ENCODE measurements around the gene GDF7.

GDF7 gene

DNA sequence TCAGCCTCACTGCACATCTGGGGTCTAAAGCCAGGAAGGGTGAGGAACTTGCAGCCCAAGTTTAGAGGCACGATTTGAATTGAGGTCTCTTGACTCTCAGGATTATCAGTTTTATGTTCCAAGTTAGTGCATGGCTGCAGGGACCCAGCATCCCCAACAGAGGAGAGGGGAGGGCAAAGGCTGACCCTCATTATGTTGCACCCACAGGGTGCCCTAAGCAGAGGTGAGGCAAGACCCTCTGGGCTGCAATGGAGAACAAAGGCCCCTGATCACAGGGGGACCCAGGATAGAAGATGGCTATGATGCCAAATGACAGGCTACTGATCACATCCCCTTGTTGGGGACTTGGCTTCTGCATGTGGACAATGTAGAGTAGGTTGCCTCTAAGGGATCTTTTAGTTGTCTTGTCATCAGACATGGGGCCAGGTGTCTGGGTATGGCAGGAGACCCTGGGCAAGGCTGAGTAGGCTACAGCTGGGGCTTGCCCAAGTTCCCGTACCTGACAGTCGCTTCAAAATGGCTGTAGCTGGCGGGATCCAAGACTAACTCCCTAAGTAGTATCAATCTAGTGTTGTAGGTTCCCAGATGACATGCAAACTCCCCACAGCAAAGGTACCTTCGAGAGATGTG is 4.5 kb upstream of the GDF7 start:
- no peak for DNase-seq

DNA sequence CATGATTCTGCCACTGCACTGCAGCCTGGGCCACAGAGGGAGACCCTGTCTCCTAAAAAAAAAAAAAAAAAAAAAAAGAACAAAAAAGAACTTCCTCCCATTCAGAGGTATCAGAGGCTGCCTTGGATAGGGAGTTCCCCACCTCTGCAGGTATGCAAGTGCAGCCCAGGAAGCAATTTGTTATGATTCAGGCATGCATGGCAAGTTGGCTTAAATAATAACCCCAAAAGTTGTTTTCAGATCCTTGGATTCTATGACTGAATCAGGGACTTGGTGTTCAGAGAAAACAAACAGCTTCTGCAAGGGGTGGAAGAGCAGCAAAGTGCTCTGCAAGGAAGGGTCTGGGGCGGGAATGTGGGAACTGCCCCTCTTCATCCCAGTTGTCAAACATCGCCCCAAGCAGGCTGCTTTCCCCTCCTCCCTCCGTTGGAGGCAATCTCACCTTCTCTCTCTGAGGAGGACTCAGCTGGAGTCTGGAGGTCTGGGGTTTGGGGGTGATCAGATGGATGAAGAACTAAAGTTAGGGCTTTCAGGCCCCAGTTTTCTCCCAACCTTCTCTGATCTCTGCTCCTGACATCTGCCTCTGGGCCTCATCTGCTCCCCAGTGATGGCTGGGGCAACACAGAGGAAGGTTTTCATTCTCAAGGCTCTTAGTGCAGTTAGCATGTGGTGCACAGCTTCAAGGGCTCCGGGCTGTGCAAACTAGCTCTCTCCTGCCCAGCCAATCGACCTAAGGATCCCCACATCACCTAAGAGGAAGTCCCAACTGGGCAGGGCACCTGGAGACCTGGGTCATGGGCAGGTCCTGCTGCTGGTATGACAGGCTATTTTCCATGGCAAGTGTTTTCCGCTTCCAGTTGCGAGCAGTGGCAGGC is 3.5 kb upstream of the GDF7 start:
- DNase-seq, result no peak

DNA sequence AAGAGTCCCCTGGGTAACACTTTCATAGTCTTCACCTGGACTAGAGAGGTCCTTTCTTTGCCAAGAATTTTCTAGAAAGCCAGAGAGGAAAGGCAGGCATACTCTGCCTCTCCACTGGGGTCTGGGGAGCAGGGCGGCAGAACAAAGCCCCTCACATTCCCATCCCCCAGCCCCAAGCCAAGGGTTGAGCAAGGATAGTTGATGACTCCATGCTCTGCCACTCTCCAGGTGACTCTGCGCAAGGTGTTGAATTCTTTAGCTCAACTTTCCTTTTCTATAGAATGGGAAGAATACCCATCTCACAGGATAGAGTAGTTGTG is 2.9 kb upstream of the GDF7 start:
- no peak for DNase-seq

DNA sequence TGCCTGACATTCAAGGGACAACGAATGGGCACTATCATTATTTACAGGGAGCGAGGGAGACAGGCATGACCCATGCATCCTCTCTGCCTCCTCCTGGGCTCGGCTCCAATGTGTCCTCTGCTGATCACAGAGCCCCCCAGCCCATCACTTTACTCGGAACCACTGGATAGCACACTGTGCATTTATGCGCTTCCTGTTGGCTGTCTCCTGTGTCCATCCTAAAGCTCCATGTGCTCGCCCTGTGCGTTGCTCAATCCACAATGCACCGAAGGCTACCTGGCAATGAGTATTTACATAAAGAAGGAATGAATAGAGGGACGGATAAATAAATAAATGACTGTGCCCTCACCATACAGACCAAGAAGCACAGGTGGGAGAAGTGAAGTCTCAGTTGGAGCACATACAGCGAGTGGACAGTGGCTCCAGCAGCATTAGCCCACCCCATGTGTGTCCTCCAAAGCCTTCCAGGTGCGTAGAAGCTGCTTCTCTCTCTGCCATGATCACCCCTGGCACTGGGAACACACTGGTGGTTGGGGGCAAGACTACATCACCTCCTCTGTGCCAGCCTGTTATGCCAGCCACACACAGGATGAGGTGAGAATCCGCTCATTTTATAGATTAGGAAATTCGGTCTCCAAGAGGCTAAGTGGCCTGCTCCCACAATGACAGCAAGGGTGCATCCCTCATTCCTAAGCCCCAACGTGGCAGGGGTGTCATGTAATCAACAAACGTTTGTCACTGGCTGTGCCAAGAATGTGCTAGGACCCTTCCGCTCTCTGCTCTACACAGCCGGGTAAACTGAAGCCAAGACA is 2.3 kb upstream of the GDF7 start:
- DNase-seq, result no peak

DNA sequence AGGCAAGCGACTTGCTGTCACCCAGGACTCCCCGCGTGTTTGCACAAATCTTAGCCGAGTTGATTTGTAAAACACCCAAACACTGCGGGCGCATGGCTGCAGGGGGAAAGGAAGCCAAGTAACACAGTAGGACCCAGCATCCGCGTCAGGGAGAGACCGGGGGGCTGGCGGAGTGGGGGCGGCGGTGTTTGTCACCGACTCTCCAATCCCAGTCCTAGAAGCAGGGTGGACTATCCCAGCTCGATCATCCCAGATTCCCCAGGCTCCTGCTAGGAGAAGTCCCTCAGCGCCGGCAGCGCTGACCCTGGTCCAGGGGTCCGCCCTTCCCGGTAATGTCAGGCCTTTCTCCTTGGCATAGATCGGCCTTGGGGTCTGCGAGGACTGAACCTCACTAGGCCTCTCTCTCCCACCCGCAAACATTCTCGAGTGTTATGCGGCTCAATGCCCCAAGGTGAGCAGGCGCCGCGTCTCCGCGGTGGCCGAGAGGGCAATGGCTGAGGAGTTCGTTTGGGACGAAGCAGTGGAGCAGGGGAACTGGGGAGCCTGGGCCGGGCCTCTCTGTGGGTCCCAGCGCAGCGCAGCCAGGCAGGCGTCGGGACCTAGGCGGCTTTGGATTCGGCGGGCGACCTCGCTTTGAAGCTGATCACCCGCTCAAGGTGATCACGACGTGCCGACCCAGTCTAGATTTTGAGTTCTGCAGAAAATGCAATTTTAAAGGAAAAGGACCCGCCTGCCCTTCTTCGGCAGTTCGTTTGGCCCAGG is 1.5 kb upstream of the GDF7 start:
- DNase-seq, result no peak

DNA sequence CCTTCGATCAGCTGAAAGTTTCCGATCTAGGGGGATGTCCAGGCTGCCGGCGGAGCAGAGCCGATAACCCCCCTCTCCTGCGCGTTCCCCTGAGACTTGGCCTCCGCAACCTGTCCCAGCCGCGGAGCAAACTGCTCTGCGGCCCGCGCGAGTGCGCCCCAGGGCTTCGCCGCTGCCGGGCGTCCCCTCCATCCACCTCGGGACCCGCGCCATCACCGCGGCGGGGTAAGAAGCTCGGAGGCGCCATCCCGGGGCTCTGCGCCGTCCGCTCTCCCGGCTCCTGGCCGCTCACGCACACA is 990 bp upstream of the GDF7 start:
- no peak for DNase-seq

DNA sequence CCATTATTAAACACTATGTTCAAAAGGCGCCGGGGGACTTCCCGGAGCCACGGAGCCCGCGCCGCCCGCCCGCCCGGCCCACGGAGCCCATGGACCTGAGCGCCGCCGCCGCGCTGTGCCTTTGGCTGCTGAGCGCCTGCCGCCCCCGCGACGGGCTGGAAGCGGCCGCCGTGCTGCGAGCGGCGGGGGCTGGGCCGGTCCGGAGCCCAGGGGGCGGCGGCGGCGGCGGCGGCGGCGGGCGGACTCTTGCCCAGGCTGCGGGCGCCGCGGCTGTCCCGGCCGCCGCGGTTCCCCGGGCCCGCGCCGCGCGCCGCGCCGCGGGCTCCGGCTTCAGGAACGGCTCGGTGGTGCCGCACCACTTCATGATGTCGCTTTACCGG is 197 bp downstream of the GDF7 start:
- DNase-seq, result no peak

DNA sequence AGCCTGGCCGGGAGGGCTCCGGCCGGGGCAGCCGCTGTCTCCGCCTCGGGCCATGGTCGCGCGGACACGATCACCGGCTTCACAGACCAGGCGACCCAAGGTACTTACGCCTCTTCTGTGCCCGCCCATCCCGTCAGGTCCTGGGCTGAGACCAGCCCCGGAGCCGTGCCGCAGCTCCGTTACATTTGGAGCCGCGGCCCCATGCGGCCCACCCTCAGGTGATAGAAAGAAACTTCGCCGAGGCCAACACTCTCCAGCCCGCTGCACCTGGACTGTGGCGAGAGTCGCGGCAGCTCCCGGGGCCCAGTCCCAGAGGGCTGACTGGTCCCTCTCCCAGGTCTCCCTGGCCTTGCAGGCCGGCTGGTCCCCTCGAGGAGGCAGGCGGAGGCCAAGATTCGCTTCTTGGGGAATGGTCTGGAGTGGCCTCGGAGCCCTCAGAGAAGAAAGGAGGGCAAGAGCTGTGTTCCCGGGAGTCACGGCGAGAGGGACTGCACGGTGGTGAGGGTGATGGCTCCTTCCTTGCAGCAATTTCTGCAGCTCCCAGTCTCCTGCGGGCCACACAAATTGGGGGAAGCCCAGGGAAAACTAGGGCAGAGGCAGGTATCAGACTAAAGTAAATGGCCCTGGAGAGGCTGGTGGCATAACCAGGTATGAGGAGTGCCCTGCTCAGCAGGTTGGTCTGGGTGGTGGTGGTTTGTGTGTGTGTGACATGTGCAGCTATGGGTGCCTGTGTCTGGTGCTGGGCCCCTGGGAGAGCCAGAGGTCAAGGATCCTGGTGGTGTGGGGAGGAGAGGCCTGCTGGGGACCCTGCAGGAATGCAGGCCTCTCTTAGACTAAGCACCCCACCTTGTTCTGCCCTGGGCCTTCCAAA is 822 bp downstream of the GDF7 start:
- DNase-seq, result no peak

DNA sequence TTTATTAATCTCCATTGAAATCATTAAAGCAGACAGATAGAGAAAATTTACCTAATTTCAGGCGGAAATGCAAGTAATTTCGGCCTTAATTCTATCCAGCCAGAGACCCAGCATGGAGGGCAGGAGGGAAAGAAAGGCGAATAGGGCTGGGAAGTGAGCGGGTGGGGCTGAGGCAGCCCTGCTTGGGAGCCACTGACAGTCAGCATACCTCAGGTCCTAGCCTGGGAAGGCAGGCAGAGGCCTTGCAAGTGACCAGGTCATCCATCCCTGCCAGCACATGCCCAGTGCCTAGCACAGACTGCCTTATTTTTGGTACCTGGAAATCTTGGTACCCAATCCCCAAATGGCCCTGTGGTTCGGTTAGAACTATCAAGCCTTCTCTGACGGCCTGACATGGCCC is 1.5 kb downstream of the GDF7 start:
- no peak for DNase-seq

DNA sequence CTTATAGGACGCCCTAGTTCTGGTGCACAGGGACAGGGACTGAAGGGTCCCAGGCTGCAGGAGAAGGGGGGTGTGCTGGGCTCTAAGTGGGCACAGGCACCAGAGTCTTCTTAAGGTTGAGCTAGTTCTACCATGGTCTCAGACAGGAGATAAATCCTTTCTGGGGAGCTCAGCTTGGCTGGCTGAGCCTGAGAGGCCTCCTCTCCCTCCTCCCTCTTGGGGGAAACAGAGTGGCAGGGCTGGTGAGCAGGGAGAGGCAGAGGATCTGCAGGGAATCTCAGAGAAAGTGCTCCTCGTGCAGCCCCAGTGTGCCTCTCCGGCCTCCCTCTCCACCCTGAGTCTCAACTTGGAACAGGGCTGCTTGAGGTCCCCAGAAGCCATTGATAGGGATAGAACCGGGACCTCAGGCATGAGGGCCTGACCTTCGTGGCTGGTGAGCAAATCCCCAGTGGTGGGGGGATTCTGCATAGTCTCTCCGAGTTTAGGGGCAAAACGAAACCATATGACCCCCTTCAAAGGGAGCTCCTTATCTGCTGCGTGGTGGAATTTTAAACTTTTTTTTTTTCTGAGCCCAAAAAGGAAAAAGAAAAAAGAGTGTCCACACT is 2.0 kb downstream of the GDF7 start:
- DNase-seq, result no peak

DNA sequence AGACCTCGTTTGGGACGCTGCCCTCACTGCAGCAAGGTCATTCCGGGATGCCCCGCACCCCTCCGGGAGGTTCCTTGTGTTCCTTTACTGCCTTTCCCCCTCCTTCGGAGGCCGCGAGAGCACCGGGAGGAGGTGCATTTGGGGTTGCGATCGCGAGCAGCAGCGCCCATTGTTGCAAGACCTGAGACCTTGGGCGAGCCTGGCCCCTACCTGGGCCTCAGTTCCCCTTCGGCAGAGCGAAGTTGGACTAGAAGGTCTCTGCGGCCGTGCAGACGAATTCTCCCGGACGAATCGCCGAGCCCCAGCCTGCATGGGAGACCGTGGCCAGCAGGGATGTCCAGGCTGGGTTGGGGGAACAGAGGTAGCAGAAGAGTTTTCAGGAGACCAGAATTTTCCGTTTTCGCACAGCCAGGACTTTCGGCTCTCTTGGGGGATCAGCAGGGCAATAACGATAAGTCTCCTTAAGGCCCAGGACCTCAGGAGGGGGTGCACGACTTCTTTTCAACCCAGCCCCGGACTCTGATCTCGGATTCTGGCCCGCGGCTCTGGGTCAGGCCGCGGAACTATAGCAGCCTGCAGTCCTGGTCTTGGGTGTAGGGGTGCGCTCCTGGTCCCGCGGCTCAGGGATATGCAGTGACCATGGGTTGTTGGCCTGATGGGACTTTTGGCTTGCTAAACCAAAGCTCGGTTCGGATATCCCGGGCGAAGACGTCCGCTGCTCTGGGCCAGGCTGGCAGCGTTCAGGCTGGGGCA is 2.8 kb downstream of the GDF7 start:
- DNase-seq, result no peak

DNA sequence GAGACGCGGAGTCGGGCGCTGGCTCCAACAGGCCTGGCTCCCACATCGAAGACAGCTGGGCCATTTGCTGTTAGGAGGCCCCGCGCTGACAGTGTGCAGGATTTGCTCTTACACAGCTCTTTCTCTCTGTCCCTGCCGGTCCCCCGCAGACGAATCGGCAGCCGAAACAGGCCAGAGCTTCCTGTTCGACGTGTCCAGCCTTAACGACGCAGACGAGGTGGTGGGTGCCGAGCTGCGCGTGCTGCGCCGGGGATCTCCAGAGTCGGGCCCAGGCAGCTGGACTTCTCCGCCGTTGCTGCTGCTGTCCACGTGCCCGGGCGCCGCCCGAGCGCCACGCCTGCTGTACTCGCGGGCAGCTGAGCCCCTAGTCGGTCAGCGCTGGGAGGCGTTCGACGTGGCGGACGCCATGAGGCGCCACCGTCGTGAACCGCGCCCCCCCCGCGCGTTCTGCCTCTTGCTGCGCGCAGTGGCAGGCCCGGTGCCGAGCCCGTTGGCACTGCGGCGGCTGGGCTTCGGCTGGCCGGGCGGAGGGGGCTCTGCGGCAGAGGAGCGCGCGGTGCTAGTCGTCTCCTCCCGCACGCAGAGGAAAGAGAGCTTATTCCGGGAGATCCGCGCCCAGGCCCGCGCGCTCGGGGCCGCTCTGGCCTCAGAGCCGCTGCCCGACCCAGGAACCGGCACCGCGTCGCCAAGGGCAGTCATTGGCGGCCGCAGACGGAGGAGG is 3.5 kb downstream of the GDF7 start:
- no peak for DNase-seq

DNA sequence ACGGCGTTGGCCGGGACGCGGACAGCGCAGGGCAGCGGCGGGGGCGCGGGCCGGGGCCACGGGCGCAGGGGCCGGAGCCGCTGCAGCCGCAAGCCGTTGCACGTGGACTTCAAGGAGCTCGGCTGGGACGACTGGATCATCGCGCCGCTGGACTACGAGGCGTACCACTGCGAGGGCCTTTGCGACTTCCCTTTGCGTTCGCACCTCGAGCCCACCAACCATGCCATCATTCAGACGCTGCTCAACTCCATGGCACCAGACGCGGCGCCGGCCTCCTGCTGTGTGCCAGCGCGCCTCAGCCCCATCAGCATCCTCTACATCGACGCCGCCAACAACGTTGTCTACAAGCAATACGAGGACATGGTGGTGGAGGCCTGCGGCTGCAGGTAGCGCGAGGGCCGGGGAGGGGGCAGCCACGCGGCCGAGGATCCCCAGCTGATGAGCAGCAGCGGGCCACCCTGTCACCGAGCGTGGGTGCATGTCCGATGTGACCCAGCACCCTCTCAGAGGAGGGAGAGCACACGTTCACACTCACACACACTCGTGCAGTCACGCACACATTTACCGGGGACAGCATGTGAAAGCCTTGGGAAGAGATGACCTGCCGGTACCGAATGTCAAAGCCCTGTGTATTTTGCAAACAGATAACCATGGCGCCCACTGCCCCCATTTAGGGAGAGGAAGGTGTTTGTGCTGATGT is 4.2 kb downstream of the GDF7 start:
- DNase-seq, result no peak

DNA sequence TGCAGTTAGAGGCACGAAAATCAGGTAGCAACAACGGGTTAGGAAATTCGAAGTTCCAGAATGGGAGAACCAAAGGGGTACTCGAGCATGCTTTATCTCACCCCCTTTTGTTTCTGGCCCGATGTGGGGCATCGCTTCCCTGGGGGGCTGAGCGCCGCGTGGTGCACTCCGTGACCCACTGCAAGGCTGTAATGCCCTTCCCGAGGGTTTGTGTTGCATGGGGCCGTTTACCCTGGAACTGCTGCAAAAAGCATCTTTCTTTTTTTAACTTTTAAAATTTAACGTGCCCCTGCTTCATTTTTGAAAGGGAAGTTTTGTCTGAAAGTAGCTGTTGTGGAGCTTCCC is 4.8 kb downstream of the GDF7 start:
- no peak for DNase-seq

DNA sequence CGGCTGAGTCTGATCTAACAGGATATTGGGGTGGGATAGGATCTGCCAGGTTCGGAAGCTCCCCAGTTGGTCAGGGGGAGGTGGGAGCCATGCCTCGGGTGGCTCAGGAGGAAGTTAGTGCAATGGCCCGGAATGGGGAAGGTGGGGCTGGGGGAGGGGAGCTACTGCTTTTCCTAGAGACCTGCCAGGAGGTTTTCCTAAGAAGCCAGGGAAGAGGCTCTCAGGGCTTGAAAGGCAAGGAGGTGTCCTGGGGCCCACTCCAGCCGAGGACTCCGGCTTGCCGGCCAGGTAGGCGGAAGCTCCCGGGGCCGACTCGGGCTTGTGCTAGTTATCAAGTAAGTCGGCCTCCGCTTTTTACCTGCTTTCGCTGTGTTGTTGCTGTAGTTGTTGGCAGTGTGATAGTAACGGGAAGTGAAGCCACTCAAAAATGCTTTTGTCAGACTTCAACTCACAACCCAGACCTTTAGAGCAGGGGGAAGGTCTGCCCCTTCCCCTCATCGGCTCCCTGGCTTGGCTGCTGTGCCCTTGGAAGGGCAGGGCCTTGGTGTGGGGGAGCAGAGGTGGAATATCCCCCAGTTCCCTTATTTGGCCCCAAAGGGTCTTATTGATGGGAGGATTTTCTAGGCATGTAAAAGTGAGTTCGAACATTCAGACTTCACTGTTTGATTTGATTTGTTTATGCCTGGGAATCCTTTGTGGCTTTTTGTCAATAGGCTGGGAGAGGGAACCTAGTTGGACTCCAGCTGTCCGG is 5.4 kb downstream of the GDF7 start:
- no peak for DNase-seq

DNA sequence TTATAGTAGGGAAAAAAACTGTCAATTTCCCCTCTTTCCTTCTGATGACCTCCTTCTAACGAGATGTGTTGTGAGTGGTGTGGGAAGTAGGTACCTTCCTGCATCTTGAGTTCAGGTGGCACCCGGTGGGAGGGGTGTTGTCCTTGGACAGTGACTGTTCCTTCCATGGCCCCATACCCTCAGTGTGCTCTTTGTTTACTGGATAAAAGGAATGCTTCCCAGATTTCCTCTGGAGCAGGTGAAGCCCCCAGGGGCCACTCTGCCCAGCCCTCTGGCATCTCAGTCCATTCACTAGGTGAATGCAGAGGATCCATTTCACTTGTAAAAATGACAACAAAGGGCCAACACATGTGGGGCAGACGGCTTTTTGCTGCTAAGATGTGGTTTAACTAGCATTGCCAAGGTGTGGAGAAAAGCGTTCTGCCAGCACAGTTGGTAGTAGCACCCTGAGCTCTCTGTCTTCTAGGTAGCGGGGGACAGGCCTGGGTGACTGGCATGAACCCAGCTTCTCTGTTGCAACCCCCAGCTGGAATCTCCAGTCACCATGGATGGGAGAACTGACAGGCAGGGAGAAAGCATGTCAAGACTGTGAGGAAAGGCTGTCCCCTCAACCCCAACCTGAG is 6.9 kb downstream of the GDF7 start:
- no peak for DNase-seq

DNA sequence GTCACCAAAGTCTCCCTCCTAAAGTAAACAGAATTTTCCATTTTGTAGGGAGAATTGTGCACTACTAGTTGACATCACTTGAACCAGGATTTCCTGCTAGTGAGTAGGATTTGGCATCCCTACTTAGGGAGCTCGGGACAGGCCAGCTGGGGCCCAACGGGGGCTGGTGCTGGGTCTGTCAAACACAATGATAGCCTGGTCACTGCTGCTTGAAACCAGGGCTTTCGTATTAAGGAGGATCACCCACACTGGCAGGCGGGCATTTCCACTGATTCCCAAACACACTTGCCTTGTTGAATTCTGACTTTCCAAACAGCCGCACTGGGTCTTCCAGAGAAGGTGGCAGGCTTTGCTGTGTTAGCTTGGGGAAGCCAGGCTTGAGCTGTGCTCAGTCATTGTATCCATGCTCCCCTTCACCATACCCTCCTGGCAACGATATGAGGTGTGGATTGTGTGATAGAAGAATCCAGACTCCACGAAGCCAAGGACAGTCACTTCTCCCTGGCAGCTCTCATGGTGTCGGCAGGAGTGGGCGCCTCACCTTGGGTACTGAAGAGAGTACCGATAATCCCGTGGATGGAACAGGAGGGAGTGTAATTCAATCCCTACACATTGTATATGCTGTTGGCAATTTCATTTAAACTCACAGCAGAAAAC is 7.5 kb downstream of the GDF7 start:
- no peak for DNase-seq

Data from fibroblast of skin of scalp (primary cell).